SK-N-SH (cell line): ENCODE results near the gene ZEB1. TPM values are rescaled to one million over a fixed set of nuclear protein-coding genes. Genes with fewer than 3 reads are reported as not detected.

Experiments
- CTCF ChIA-PET: fragments of 300-600, 350-600 bp; formaldehyde crosslinking; extraction: SDS; loops from one replicate; lab custom pipeline; 2021; lab: Yijun Ruan, JAX
- POLR2A ChIA-PET: fragments of 350-600 bp; sonication (Branson Sonifier 250); formaldehyde crosslinking; extraction: SDS; loops from one replicate; lab custom pipeline; 2020; ENCODE audit warnings: antibody characterized with exemption, inconsistent platforms; lab: Yijun Ruan, JAX
- DNase-seq: peaks from one replicate; pipeline ENCODE4 v3.0.0; 2012
- H2AFZ ChIP-seq: fragments of 200-600 bp; sonication (generic); 2 replicates; pipeline ENCODE4 v1.8.1; 2016; ENCODE audit warnings: antibody characterized with exemption, mild to moderate bottlenecking, low read depth
- H3F3A ChIP-seq: fragments of 200-600 bp; sonication (generic); replicated peaks from 2 replicates; pipeline ENCODE3; 2016; ENCODE audit warnings: antibody characterized with exemption, mild to moderate bottlenecking; ENCODE audit not compliant: insufficient read depth
- H3K27ac ChIP-seq, 2 experiments: fragments of 200-500 bp in 1 of 2; fragments of 200-600 bp in 1 of 2; sonication (Bioruptor generic) in 1 of 2; sonication (generic), shearing (Covaris generic) in 1 of 2; 2 replicates each; pipeline versions ENCODE4 v1.5.1 to v1.6.1; 2014 to 2016; ENCODE audit warnings: low read depth in 2 of 2, inconsistent platforms in 1 of 2, low read length in 1 of 2, mild to moderate bottlenecking in 1 of 2, mixed read lengths in 1 of 2
- H3K27me3 ChIP-seq: fragments of 200-600 bp; sonication (generic), shearing (Covaris generic); 2 replicates; pipeline ENCODE4 v1.6.1; 2016; ENCODE audit warnings: mixed run types; ENCODE audit not compliant: insufficient read depth
- H3K36me3 ChIP-seq, 2 experiments: fragments of 200-500 bp in 1 of 2; fragments of 200-600 bp in 1 of 2; sonication (Bioruptor generic) in 1 of 2; sonication (generic) in 1 of 2; replicated peaks in 1 of 2; 2 replicates each; pipeline versions ENCODE3 to v1.5.1; 2014 to 2016; ENCODE audit warnings: low read length in 1 of 2, mild to moderate bottlenecking in 1 of 2; ENCODE audit not compliant: insufficient read depth in 2 of 2, control insufficient read depth in 1 of 2
- H3K4me1 ChIP-seq, 2 experiments: fragments of 200-500 bp in 1 of 2; fragments of 200-600 bp in 1 of 2; sonication (Bioruptor generic) in 1 of 2; sonication (generic), shearing (Covaris generic) in 1 of 2; 2 replicates each; pipeline versions ENCODE4 v1.5.1 to v1.6.1; 2014 to 2016; ENCODE audit warnings: low read depth in 1 of 2, low read length in 1 of 2, mixed run types in 1 of 2; ENCODE audit not compliant: insufficient read depth in 2 of 2, control insufficient read depth in 1 of 2
- H3K4me2 ChIP-seq: fragments of 200-600 bp; sonication (generic), shearing (Covaris generic); 2 replicates; pipeline ENCODE4 v1.6.1; 2017; ENCODE audit warnings: mixed run types
- H3K4me3 ChIP-seq, 2 experiments: fragments of 200-500 bp in 1 of 2; fragments of 200-600 bp in 1 of 2; sonication (Bioruptor generic) in 1 of 2; sonication (generic), shearing (Covaris generic) in 1 of 2; 2 replicates each; pipeline versions ENCODE4 v1.5.1 to v1.8.1; 2014 to 2016; ENCODE audit warnings: low read depth in 2 of 2, inconsistent platforms in 1 of 2, low read length in 1 of 2, mild to moderate bottlenecking in 1 of 2, mixed read lengths in 1 of 2, moderate library complexity in 1 of 2
- H3K79me2 ChIP-seq: fragments of 200-600 bp; sonication (generic); 2 replicates; pipeline ENCODE4 v1.8.1; 2017; ENCODE audit warnings: mild to moderate bottlenecking; ENCODE audit not compliant: insufficient read depth
- H3K9ac ChIP-seq: fragments of 200-600 bp; sonication (generic); 2 replicates; pipeline ENCODE4 v1.6.1; 2017; ENCODE audit warnings: mixed run types
- H3K9me2 ChIP-seq: fragments of 200-600 bp; sonication (generic); 2 replicates; pipeline ENCODE4 v1.6.1; 2017; ENCODE audit warnings: mixed run types
- H3K9me3 ChIP-seq: fragments of 200-600 bp; sonication (generic); 2 replicates; pipeline ENCODE4 v1.6.1; 2017; ENCODE audit warnings: mixed run types, mild to moderate bottlenecking, moderate library complexity
- H4K20me1 ChIP-seq: fragments of 200-600 bp; sonication (generic); 2 replicates; pipeline ENCODE4 v1.6.1; 2017; ENCODE audit warnings: mild to moderate bottlenecking, mixed run types; ENCODE audit not compliant: insufficient read depth
- CHD2 ChIP-seq: fragments of 150-350 bp; IDR thresholded peaks from 2 replicates; pipeline ENCODE4 v1.6.1; 2018; ENCODE audit warnings: low read length; ENCODE audit not compliant: partially characterized antibody
- ELF1 ChIP-seq: IDR thresholded peaks from 2 replicates; pipeline ENCODE4 v1.4.0; 2012
- GABPA ChIP-seq: IDR thresholded peaks from 2 replicates; pipeline ENCODE4 v1.4.0; 2012; ENCODE audit warnings: low read depth, mild to moderate bottlenecking
- POLR2AphosphoS5 ChIP-seq: IDR thresholded peaks from 2 replicates; pipeline ENCODE4 v1.6.1; 2012; ENCODE audit warnings: low read depth, low read length
- RAD21 ChIP-seq: IDR thresholded peaks from 2 replicates; pipeline ENCODE4 v1.6.1; 2012; ENCODE audit warnings: mild to moderate bottlenecking, low read length
- RCOR1 ChIP-seq: fragments of 150-350 bp; IDR thresholded peaks from 2 replicates; pipeline ENCODE4 v1.6.1; 2017; ENCODE audit warnings: antibody characterized with exemption, low read length
- RFX5 ChIP-seq: IDR thresholded peaks from 2 replicates; pipeline ENCODE4 v1.6.1; 2012; ENCODE audit warnings: mild to moderate bottlenecking, improper control_type of control experiment, low read length
- RXRA ChIP-seq: IDR thresholded peaks from 2 replicates; pipeline ENCODE4 v1.4.0; 2012; ENCODE audit warnings: low read depth, mild to moderate bottlenecking, borderline replicate concordance
- SIN3A ChIP-seq: IDR thresholded peaks from 2 replicates; pipeline ENCODE4 v1.6.1; 2012; ENCODE audit warnings: low read depth, mild to moderate bottlenecking, low read length, moderate library complexity, borderline replicate concordance
- SMC3 ChIP-seq: IDR thresholded peaks from 2 replicates; pipeline ENCODE4 v1.6.1; 2012; ENCODE audit warnings: low read depth, low read length, improper control_type of control experiment
- TAF1 ChIP-seq: IDR thresholded peaks from 2 replicates; pipeline ENCODE4 v1.6.1; 2012; ENCODE audit warnings: low read depth, mild to moderate bottlenecking, low read length, moderate library complexity, borderline replicate concordance
- TCF12 ChIP-seq: IDR thresholded peaks from 2 replicates; pipeline ENCODE4 v1.4.0; 2012
- whole genome bisulfite sequencing: methylation state at CpG from one replicate; pipeline ENCODE4 v1.1.6; 2017; ENCODE audit warnings: low lambda C conversion rate; 5-methylcytosine and 5-hydroxymethylcytosine counted together
- polyA plus RNA-seq, 3 experiments: library from polyadenylated mRNA; depleted of rRNA; stranded (reverse); fragments of >200 nt; gene quantifications; 2 replicates each; pipeline ENCODE4 v1.2.3, GENCODE V29; 2012
- TF ChIP-seq, protein P1 (sequence below): IDR thresholded peaks from 2 replicates; pipeline ENCODE4 v1.4.0; 2012; ENCODE audit warnings: low read depth, borderline replicate concordance
- TF ChIP-seq, protein P2 (sequence below): IDR thresholded peaks from 2 replicates; pipeline ENCODE4; 2012
- TF ChIP-seq, protein P3 (sequence below): fragments of 150-350 bp; IDR thresholded peaks from 2 replicates; pipeline ENCODE4 v1.6.1; 2017; ENCODE audit warnings: antibody characterized with exemption, low read length, low read depth, borderline replicate concordance
- TF ChIP-seq, protein P4 (sequence below): IDR thresholded peaks from 2 replicates; pipeline ENCODE4 v1.4.0; 2012; ENCODE audit warnings: low read depth

Gene ZEB1
- polyA plus RNA-seq, 1 of the 3 experiments (the other 2 are of a cell fraction): 5.4 TPM

DNA sequence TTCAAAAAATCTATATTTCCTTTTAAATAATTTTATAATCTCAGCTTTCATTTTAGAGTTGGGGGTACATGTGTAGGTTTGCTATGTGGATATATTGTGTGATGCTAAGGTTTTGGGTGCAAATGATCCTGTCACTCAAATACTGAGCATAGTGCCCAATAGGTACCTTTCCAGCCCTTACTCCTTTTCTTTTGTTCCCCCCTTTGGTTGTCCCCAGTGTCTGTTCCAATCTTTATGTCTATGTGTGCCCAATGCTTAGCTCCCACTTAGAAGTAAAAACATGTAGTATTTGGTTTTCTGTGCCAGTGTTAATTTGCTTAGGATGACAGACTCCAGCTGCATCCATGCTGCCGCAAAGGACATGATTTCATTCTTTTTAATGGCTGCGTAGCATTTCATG lies 103.6 kb downstream of the ZEB1 start:
- DNase-seq: no peak
- H3F3A ChIP-seq: peaks cover 17% of the 10 kb centered on the region
- peaks cover 0 to 6% of the 10 kb centered on the region in 2 experiments for H3K36me3 ChIP-seq
- no peaks in the 10 kb centered on the region for H4K20me1 ChIP-seq
- H3K27me3 ChIP-seq: no peaks in the 10 kb centered on the region
- no peak overlapping the region for H3K4me3 ChIP-seq
- H3K79me2 ChIP-seq: peaks cover 79% of the 10 kb centered on the region
- POLR2A ChIA-PET: no interaction called here
- TF ChIP-seq RXRA: no peak
- TF ChIP-seq POLR2AphosphoS5: no peak
- TF ChIP-seq RCOR1: no peak
- TF ChIP-seq TAF1: no peak
- TF ChIP-seq, protein P1, sequence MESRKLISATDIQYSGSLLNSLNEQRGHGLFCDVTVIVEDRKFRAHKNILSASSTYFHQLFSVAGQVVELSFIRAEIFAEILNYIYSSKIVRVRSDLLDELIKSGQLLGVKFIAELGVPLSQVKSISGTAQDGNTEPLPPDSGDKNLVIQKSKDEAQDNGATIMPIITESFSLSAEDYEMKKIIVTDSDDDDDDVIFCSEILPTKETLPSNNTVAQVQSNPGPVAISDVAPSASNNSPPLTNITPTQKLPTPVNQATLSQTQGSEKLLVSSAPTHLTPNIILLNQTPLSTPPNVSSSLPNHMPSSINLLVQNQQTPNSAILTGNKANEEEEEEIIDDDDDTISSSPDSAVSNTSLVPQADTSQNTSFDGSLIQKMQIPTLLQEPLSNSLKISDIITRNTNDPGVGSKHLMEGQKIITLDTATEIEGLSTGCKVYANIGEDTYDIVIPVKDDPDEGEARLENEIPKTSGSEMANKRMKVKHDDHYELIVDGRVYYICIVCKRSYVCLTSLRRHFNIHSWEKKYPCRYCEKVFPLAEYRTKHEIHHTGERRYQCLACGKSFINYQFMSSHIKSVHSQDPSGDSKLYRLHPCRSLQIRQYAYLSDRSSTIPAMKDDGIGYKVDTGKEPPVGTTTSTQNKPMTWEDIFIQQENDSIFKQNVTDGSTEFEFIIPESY: no peak
- no peak for TF ChIP-seq RFX5
- no peak for TF ChIP-seq GABPA
- no peak overlapping the region for H3K9ac ChIP-seq
- H3K4me1 ChIP-seq: peaks cover 3 to 7% of the 10 kb centered on the region in 2 experiments; a peak in 3 of 4 replicates
- H3K9me2 ChIP-seq: no peaks in the 10 kb centered on the region
- no peak overlapping the region for H3K27ac ChIP-seq
- H3K9me3 ChIP-seq: no peaks in the 10 kb centered on the region
- H2AFZ ChIP-seq: no peak overlapping the region
- WGBS: 100% methylated on average over 2 of the region's 2 CpGs
- CTCF ChIA-PET: no interaction called here
- no peak overlapping the region for H3K4me2 ChIP-seq

DNA sequence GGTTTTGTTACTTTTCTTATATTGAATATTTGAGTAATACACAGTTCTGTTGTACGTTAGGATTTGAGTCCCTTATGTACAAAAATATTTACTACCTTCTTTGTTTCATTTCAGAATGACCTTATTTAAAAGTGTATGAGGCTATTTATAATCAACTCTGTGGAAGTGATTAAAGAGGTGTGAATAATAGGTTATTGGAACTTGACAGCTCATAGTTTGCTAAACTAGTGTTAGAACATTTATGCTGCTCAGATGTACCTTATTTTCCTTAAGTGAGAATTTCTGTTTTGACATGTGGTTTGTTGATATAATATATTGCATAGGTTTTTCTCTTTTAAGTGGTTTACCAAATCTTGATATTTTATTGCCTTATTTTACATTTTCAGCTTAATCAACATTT lies 105.5 kb downstream of the ZEB1 start:
- Histone ChIP-seq H3K4me2 (no peak overlapping the region), H3K27me3 (no peaks in the 10 kb centered on the region), H3K4me3 (no peak overlapping the region), H3K9me3 (no peaks in the 10 kb centered on the region), H3K4me1 (peaks cover 3 to 7% of the 10 kb centered on the region in 2 experiments; a peak in 2 of 4 replicates), H3K9me2 (no peaks in the 10 kb centered on the region), H4K20me1 (no peaks in the 10 kb centered on the region), H3F3A (peaks cover 17% of the 10 kb centered on the region), H2AFZ (no peak overlapping the region), H3K36me3 (peaks cover 0 to 10% of the 10 kb centered on the region in 2 experiments), H3K9ac (no peak overlapping the region), H3K27ac (no peak overlapping the region), H3K79me2 (peaks cover 83% of the 10 kb centered on the region)
- ChIA-PET CTCF (no interaction called here), POLR2A (no interaction called here)
- 100% methylated on average over 1 of the region's 1 CpG for WGBS
- DNase-seq: no peak
- no peak for TF ChIP-seq TAF1
- no peak for TF ChIP-seq RFX5
- no peak for TF ChIP-seq RAD21
- no peak for TF ChIP-seq SIN3A
- TF ChIP-seq POLR2AphosphoS5: no peak
- TF ChIP-seq RXRA: no peak
- TF ChIP-seq, protein P2, sequence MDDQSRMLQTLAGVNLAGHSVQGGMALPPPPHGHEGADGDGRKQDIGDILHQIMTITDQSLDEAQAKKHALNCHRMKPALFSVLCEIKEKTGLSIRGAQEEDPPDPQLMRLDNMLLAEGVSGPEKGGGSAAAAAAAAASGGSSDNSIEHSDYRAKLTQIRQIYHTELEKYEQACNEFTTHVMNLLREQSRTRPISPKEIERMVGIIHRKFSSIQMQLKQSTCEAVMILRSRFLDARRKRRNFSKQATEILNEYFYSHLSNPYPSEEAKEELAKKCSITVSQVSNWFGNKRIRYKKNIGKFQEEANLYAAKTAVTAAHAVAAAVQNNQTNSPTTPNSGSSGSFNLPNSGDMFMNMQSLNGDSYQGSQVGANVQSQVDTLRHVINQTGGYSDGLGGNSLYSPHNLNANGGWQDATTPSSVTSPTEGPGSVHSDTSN: no peak
- TF ChIP-seq CHD2: no peak
- TF ChIP-seq, protein P3, sequence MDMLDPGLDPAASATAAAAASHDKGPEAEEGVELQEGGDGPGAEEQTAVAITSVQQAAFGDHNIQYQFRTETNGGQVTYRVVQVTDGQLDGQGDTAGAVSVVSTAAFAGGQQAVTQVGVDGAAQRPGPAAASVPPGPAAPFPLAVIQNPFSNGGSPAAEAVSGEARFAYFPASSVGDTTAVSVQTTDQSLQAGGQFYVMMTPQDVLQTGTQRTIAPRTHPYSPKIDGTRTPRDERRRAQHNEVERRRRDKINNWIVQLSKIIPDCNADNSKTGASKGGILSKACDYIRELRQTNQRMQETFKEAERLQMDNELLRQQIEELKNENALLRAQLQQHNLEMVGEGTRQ: no peak
- TF ChIP-seq, protein P4, sequence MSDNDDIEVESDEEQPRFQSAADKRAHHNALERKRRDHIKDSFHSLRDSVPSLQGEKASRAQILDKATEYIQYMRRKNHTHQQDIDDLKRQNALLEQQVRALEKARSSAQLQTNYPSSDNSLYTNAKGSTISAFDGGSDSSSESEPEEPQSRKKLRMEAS: no peak
- no peak for TF ChIP-seq TCF12
- TF ChIP-seq SMC3: no peak
- TF ChIP-seq GABPA: no peak
- no peak for TF ChIP-seq ELF1
